Activated naive CD4-positive, alpha-beta T cell treated with anti-CD3 and anti-CD28 coated beads, Interleukin-2, amount 50 U/mL, for 72 hours (primary cell): ENCODE measurements around the gene UCHL3. TPM values are rescaled to one million over a fixed set of nuclear protein-coding genes. Genes with fewer than 3 reads are reported as not detected.
"Not testable (repeated sequence)": the region's sequence is repeated elsewhere in the genome, so short reads cannot be mapped to it uniquely, and the experiment has no call there.

Source experiments
- ATAC-seq, 2 donors: fragments of 150-1000 bp; cut with Tn5 transposase; 2 replicates each; pipeline ENCODE4 v1.10.0; 2021; ENCODE audit warnings: mild to moderate bottlenecking in 2 of 2, moderate library complexity in 2 of 2
- DNase-seq, 2 donors: peaks; one replicate each; pipeline ENCODE4 v3.0.0; 2021 to 2022; ENCODE audit warnings: low spot score in 2 of 2
- H3K27ac Mint-ChIP-seq, 2 donors: one replicate each; pipeline ENCODE4 v1.8.0; 2022; ENCODE audit warnings: mild to moderate bottlenecking in 2 of 2, mixed read lengths in 2 of 2
- H3K36me3 Mint-ChIP-seq, 2 donors: one replicate each; pipeline ENCODE4 v1.8.0; 2022; ENCODE audit warnings: mixed read lengths in 2 of 2
- H3K9me3 Mint-ChIP-seq, 2 donors: one replicate each; pipeline ENCODE4 v1.8.0; 2022; ENCODE audit warnings: mixed read lengths in 2 of 2
- total RNA-seq, 2 donors: library from RNA; stranded (reverse); gene quantifications; one replicate each; pipeline ENCODE4 v1.2.3, GENCODE V29; 2022

Gene UCHL3
- total RNA-seq, 2 donors from 2014 or later, result 41.9 to 46.7 TPM

GRCh38 chr13:75541287-75541686 lies 8.3 kb upstream of the UCHL3 start:
- peaks cover 6 to 7% of the 10 kb centered on the region in 2 donors for H3K36me3 Mint-ChIP-seq
- ATAC-seq, result no peak
- H3K27ac Mint-ChIP-seq, result no peak overlapping the region
- DNase-seq, result no peak
- H3K9me3 Mint-ChIP-seq, result no peaks in the 10 kb centered on the region

GRCh38 chr13:75541961-75542360 lies 7.6 kb upstream of the UCHL3 start:
- H3K27ac Mint-ChIP-seq, result no peak overlapping the region
- ATAC-seq (no peak), DNase-seq (no peak)
- H3K9me3 Mint-ChIP-seq, result no peaks in the 10 kb centered on the region
- H3K36me3 Mint-ChIP-seq, result peaks cover 6 to 7% of the 10 kb centered on the region in 2 donors

GRCh38 chr13:75544681-75545330 lies 4.8 kb upstream of the UCHL3 start:
- DNase-seq, result no peak
- H3K27ac Mint-ChIP-seq, result no peak overlapping the region
- peaks cover 0 to 4% of the 10 kb centered on the region in 2 donors for H3K36me3 Mint-ChIP-seq
- ATAC-seq, result no peak
- no peaks in the 10 kb centered on the region for H3K9me3 Mint-ChIP-seq

GRCh38 chr13:75545386-75545785 lies 4.2 kb upstream of the UCHL3 start:
- not testable (repeated sequence) for H3K27ac Mint-ChIP-seq, H3K36me3 Mint-ChIP-seq, ATAC-seq, H3K9me3 Mint-ChIP-seq, DNase-seq

GRCh38 chr13:75547917-75548316 lies 1.7 kb upstream of the UCHL3 start:
- no peak for DNase-seq
- H3K27ac Mint-ChIP-seq, result no peak overlapping the region
- no peaks in the 10 kb centered on the region for H3K9me3 Mint-ChIP-seq
- ATAC-seq, result no peak
- peaks cover 13 to 15% of the 10 kb centered on the region in 2 donors for H3K36me3 Mint-ChIP-seq

- ATAC-seq (peak; percentile 7 to 33), DNase-seq (peak in 1 of 2 donors; percentile 13)
- H3K36me3 Mint-ChIP-seq, result peaks cover 30 to 37% of the 10 kb centered on the region in 2 donors
- no peaks in the 10 kb centered on the region for H3K9me3 Mint-ChIP-seq
- H3K27ac Mint-ChIP-seq, result peak overlapping the region; percentile 92 to 96
These were observed 572 bp downstream of the UCHL3 start for GRCh38 chr13:75550159-75550567.

GRCh38 chr13:75554464-75554863 lies 4.9 kb downstream of the UCHL3 start:
- ATAC-seq (no peak), DNase-seq (no peak)
- peak overlapping the region in 1 of 2 donors; percentile 37 for H3K27ac Mint-ChIP-seq
- H3K9me3 Mint-ChIP-seq, result no peaks in the 10 kb centered on the region
- H3K36me3 Mint-ChIP-seq, result peaks cover 35 to 50% of the 10 kb centered on the region in 2 donors

- ATAC-seq (peak; percentile 74 to 79), DNase-seq (no peak)
These were observed 5.4 kb downstream of the UCHL3 start for GRCh38 chr13:75554981-75555380.

GRCh38 chr13:75555836-75556235 lies 6.2 kb downstream of the UCHL3 start:
- ATAC-seq (no peak), DNase-seq (no peak)
- H3K9me3 Mint-ChIP-seq, result no peaks in the 10 kb centered on the region
- H3K27ac Mint-ChIP-seq, result no peak overlapping the region
- H3K36me3 Mint-ChIP-seq, result peaks cover 25 to 41% of the 10 kb centered on the region in 2 donors

More at GRCh38 chr13:75554981-75555380, 5.4 kb downstream of the UCHL3 start:
- H3K36me3 Mint-ChIP-seq, result peaks cover 34 to 50% of the 10 kb centered on the region in 2 donors
- H3K9me3 Mint-ChIP-seq, result no peaks in the 10 kb centered on the region
- H3K27ac Mint-ChIP-seq, result peak overlapping the region; percentile 3 to 37

- peaks cover 24 to 38% of the 10 kb centered on the region in 2 donors for H3K36me3 Mint-ChIP-seq
- DNase-seq (no peak), ATAC-seq (no peak)
- H3K9me3 Mint-ChIP-seq, result no peaks in the 10 kb centered on the region
- no peak overlapping the region for H3K27ac Mint-ChIP-seq
These were observed 7.4 kb downstream of the UCHL3 start for GRCh38 chr13:75556961-75557360.

- peak overlapping the region in 1 of 2 donors; percentile 70 for H3K27ac Mint-ChIP-seq
- H3K36me3 Mint-ChIP-seq, result peaks cover 21 to 38% of the 10 kb centered on the region in 2 donors
These were observed 8.7 kb downstream of the UCHL3 start for GRCh38 chr13:75558145-75558840.

GRCh38 chr13:75566658-75567057 lies 17.1 kb downstream of the UCHL3 start:
- Mint-ChIP-seq H3K27ac (no peak overlapping the region), H3K36me3 (peaks cover 7 to 13% of the 10 kb centered on the region in 2 donors), H3K9me3 (no peaks in the 10 kb centered on the region)
- no peak for ATAC-seq
- no peak for DNase-seq

More at GRCh38 chr13:75558145-75558840, 8.7 kb downstream of the UCHL3 start:
- ATAC-seq (peak; percentile 53 to 54), DNase-seq (no peak)
- H3K9me3 Mint-ChIP-seq, result no peaks in the 10 kb centered on the region

- Mint-ChIP-seq H3K27ac (no peak overlapping the region), H3K9me3 (no peaks in the 10 kb centered on the region), H3K36me3 (peaks cover 29 to 31% of the 10 kb centered on the region in 2 donors)
- DNase-seq (no peak), ATAC-seq (no peak)
These were observed 20.0 kb downstream of the UCHL3 start for GRCh38 chr13:75569576-75569975.

- peaks cover 9 to 11% of the 10 kb centered on the region in 2 donors for H3K9me3 Mint-ChIP-seq
- peaks cover 22 to 34% of the 10 kb centered on the region in 2 donors for H3K36me3 Mint-ChIP-seq
- H3K27ac Mint-ChIP-seq, result peak overlapping the region in 1 of 2 donors; percentile 83
- peak in 1 of 2 donors; percentile 30 for ATAC-seq
- no peak for DNase-seq
These were observed 29.9 kb downstream of the UCHL3 start for GRCh38 chr13:75579529-75579928.

- H3K9me3 Mint-ChIP-seq, result peaks cover 12 to 13% of the 10 kb centered on the region in 2 donors
These were observed 32.5 kb downstream of the UCHL3 start for GRCh38 chr13:75581874-75582640.

GRCh38 chr13:75583091-75583490 lies 33.5 kb downstream of the UCHL3 start:
- no peak for DNase-seq
- peaks cover 12 to 13% of the 10 kb centered on the region in 2 donors for H3K9me3 Mint-ChIP-seq
- no peak overlapping the region for H3K27ac Mint-ChIP-seq
- H3K36me3 Mint-ChIP-seq, result peaks cover 26 to 33% of the 10 kb centered on the region in 2 donors
- ATAC-seq, result no peak

More at GRCh38 chr13:75581874-75582640, 32.5 kb downstream of the UCHL3 start:
- ATAC-seq (peak in 1 of 2 donors; percentile 26), DNase-seq (no peak)
- no peak overlapping the region for H3K27ac Mint-ChIP-seq
- H3K36me3 Mint-ChIP-seq, result peaks cover 26 to 33% of the 10 kb centered on the region in 2 donors

- Mint-ChIP-seq H3K27ac (no peak overlapping the region), H3K9me3 (peaks cover 13 to 16% of the 10 kb centered on the region in 2 donors), H3K36me3 (peaks cover 31 to 39% of the 10 kb centered on the region in 2 donors)
- DNase-seq (no peak), ATAC-seq (no peak)
These were observed 35.6 kb downstream of the UCHL3 start for GRCh38 chr13:75585153-75585552.
